Activated naive CD4-positive, alpha-beta T cell treated with anti-CD3 and anti-CD28 coated beads, Interleukin-2, amount 50 U/mL, for 24 hours (primary cell): ENCODE data around the gene MED23.

ENCODE experiments used
- H3K27ac Mint-ChIP-seq: one replicate; pipeline ENCODE4 v1.8.0; 2021; ENCODE audit warnings: mild to moderate bottlenecking, mixed read lengths
- H3K27me3 Mint-ChIP-seq: one replicate; pipeline ENCODE4 v1.8.0; 2021; ENCODE audit warnings: mixed read lengths
- H3K36me3 Mint-ChIP-seq: one replicate; pipeline ENCODE4 v1.8.0; 2021; ENCODE audit warnings: mixed read lengths
- H3K4me1 Mint-ChIP-seq: one replicate; pipeline ENCODE4 v1.8.0; 2021; ENCODE audit warnings: mixed read lengths
- H3K4me3 Mint-ChIP-seq: one replicate; pipeline ENCODE4 v1.8.0; 2021; ENCODE audit warnings: mild to moderate bottlenecking, mixed read lengths
- H3K9me3 Mint-ChIP-seq: one replicate; pipeline ENCODE4 v1.8.0; 2021; ENCODE audit warnings: mixed read lengths

The MED23 gene

DNA sequence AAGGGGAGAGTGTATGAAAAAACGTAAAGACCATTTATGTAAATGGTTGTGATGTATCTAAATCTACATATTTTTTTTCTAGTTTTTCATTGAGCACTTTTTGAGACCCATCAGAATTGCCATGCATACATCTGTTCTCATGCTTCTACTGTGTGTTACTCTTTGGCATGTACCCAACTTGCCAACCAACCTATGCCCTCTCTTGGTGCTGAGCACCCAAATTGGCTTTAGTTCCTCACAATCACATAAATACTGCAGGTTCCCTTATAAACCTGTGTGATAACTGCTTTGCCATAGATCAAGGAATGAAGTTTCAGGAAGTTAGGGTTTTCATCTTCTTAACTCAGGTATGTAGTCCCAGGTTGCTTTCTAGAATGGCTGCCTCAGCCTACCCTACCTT lies 16.9 kb upstream of the MED23 start:
- no peak overlapping the region for H3K27ac Mint-ChIP-seq
- H3K4me1 Mint-ChIP-seq, result peaks cover 3% of the 10 kb centered on the region

GRCh38 chr6:131643855-131644460 lies 15.9 kb upstream of the MED23 start:
- H3K27me3 Mint-ChIP-seq, result no peaks in the 10 kb centered on the region
- no peaks in the 10 kb centered on the region for H3K36me3 Mint-ChIP-seq
- no peak overlapping the region for H3K27ac Mint-ChIP-seq
- H3K4me3 Mint-ChIP-seq, result no peak overlapping the region
- no peaks in the 10 kb centered on the region for H3K4me1 Mint-ChIP-seq
- H3K9me3 Mint-ChIP-seq, result no peaks in the 10 kb centered on the region

More for the DNA sequence above, 16.9 kb upstream of the MED23 start:
- H3K27me3 Mint-ChIP-seq, result no peaks in the 10 kb centered on the region
- no peak overlapping the region for H3K4me3 Mint-ChIP-seq
- no peaks in the 10 kb centered on the region for H3K36me3 Mint-ChIP-seq
- H3K9me3 Mint-ChIP-seq, result no peaks in the 10 kb centered on the region

- Mint-ChIP-seq H3K36me3 (no peaks in the 10 kb centered on the region), H3K4me3 (no peak overlapping the region), H3K27me3 (no peaks in the 10 kb centered on the region), H3K27ac (no peak overlapping the region), H3K9me3 (no peaks in the 10 kb centered on the region), H3K4me1 (no peaks in the 10 kb centered on the region)
Measured at GRCh38 chr6:131642987-131643611, 15.1 kb upstream of the MED23 start.

DNA sequence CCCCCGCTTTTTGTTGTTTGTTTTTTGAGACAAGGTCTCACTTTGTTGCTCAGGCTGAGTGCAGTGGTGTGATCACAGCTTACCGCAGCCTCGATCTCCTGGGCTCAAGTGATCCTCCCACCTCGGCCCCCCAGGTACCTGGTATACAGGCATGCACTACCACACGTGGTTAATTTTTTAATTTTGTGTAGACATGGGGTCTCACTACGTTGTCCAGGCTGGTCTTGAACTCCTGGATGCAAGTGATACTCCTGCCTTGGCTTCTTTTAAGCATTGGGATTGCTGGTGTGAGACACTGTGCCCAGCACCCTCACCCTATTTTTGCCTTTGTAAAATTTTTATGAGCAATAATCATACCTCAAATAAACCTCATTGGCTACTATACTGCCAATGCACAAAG lies 14.5 kb upstream of the MED23 start:
- Mint-ChIP-seq H3K9me3 (no peaks in the 10 kb centered on the region), H3K27me3 (no peaks in the 10 kb centered on the region), H3K27ac (no peak overlapping the region), H3K4me3 (no peak overlapping the region), H3K4me1 (no peaks in the 10 kb centered on the region), H3K36me3 (no peaks in the 10 kb centered on the region)

DNA sequence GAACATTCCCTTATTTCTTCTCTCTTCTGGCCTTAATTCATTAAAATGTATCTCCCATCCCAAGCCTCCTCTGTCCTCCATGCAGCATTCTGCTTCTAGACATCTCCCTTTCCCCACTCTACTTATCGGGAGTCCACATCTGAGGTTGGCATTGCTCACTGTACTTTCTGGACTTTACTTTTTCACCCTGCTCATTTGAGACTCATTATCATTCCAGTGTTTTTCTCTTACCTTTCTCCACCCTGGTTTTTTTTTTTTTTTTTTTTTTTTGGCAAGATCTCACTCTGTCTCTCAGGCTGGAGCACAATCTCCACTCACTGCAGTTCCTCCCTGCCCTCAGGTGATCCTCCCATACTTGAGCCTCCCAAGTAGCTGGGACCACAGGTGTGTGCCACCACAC lies 13.5 kb upstream of the MED23 start:
- no peak overlapping the region for H3K4me3 Mint-ChIP-seq
- no peak overlapping the region for H3K27ac Mint-ChIP-seq
- no peaks in the 10 kb centered on the region for H3K36me3 Mint-ChIP-seq

DNA sequence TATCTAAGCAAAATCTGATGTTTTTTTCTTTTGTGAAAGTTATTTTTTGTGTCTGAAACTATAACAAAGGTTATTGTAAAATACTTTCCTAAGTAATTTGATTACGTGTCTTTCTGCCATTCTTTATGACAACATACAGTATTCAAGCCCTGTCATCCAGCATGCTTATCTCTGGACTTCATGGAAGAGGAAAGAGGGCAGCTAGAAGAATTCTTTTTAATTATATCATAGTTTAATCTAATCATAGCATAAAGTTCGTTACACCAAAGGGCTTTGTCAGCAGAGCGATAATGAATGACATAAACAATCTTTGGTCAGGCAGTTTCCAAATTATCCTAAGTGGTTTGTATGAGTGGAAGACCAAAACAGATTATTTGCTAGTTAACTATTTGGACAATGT lies 12.5 kb upstream of the MED23 start:
- Mint-ChIP-seq H3K9me3 (no peaks in the 10 kb centered on the region), H3K4me1 (no peaks in the 10 kb centered on the region), H3K36me3 (no peaks in the 10 kb centered on the region), H3K27ac (no peak overlapping the region), H3K27me3 (no peaks in the 10 kb centered on the region), H3K4me3 (no peak overlapping the region)

More for the DNA sequence above, 13.5 kb upstream of the MED23 start:
- no peaks in the 10 kb centered on the region for H3K4me1 Mint-ChIP-seq
- H3K27me3 Mint-ChIP-seq, result no peaks in the 10 kb centered on the region
- no peaks in the 10 kb centered on the region for H3K9me3 Mint-ChIP-seq

- Mint-ChIP-seq H3K4me1 (no peaks in the 10 kb centered on the region), H3K27ac (no peak overlapping the region), H3K4me3 (no peak overlapping the region), H3K36me3 (no peaks in the 10 kb centered on the region), H3K9me3 (no peaks in the 10 kb centered on the region), H3K27me3 (no peaks in the 10 kb centered on the region)
Measured at GRCh38 chr6:131640100-131640499, 12.1 kb upstream of the MED23 start.

GRCh38 chr6:131638013-131638412 lies 10.0 kb upstream of the MED23 start:
- no peaks in the 10 kb centered on the region for H3K4me1 Mint-ChIP-seq
- H3K27ac Mint-ChIP-seq, result no peak overlapping the region
- no peaks in the 10 kb centered on the region for H3K36me3 Mint-ChIP-seq
- H3K27me3 Mint-ChIP-seq, result no peaks in the 10 kb centered on the region
- H3K4me3 Mint-ChIP-seq, result no peak overlapping the region
- H3K9me3 Mint-ChIP-seq, result no peaks in the 10 kb centered on the region

DNA sequence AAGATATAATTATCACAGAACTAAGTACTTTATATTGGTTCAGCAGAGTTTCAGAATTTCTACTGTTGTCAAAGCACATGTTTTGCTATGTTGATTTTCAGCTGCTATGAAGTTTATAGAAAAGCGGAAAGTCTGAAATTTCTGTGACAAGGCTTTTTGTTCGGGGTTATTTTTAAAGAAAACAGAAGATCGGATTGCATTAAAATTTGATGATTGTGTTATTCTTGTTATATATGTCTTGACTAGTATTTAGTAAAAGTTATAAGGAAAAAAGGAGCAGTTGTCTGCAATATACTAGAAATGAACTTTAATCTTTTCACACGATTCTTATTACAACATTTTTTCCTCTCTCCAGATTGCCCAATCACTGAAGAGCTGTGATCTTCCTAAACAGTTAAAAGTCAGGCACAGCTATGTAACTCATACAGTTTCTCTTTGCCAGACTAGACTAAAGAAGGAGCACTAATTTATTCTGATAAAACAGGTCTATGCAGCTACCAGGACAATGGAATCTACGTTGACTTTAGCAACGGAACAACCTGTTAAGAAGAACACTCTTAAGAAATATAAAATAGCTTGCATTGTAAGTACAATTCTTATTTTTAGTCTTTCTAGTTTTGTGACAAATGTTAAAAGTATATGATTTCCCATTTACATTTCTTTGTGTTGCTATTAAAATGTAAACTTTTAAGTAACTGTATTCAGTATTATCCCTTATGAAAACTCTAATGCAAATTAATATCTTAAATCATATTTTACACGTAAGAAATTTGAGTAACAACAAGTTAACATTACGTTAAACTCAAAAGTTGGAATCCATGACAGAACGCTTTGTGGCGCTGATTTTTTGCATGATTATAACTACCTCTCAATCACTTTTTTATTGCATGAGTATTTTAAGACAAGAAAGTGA lies 9.1 kb upstream of the MED23 start, which contains the start of gene ENPP3:
TSS of gene ENPP3 (plus strand) at position 423 of the 913 bp plus-strand sequence. CDS start at position 506, 83 bp downstream.
- no peaks in the 10 kb centered on the region for H3K9me3 Mint-ChIP-seq
- no peaks in the 10 kb centered on the region for H3K4me1 Mint-ChIP-seq
- H3K27me3 Mint-ChIP-seq, result no peaks in the 10 kb centered on the region
- no peaks in the 10 kb centered on the region for H3K36me3 Mint-ChIP-seq
- no peak within 1 kb of the TSS for H3K27ac Mint-ChIP-seq
- H3K4me3 Mint-ChIP-seq, result no peak within 1 kb of the TSS

- H3K9me3 Mint-ChIP-seq, result no peaks in the 10 kb centered on the region
- H3K27me3 Mint-ChIP-seq, result no peaks in the 10 kb centered on the region
- H3K4me1 Mint-ChIP-seq, result no peaks in the 10 kb centered on the region
- no peaks in the 10 kb centered on the region for H3K36me3 Mint-ChIP-seq
- H3K4me3 Mint-ChIP-seq, result no peak overlapping the region
- no peak overlapping the region for H3K27ac Mint-ChIP-seq
Measured at GRCh38 chr6:131635384-131636340, 7.6 kb upstream of the MED23 start.

DNA sequence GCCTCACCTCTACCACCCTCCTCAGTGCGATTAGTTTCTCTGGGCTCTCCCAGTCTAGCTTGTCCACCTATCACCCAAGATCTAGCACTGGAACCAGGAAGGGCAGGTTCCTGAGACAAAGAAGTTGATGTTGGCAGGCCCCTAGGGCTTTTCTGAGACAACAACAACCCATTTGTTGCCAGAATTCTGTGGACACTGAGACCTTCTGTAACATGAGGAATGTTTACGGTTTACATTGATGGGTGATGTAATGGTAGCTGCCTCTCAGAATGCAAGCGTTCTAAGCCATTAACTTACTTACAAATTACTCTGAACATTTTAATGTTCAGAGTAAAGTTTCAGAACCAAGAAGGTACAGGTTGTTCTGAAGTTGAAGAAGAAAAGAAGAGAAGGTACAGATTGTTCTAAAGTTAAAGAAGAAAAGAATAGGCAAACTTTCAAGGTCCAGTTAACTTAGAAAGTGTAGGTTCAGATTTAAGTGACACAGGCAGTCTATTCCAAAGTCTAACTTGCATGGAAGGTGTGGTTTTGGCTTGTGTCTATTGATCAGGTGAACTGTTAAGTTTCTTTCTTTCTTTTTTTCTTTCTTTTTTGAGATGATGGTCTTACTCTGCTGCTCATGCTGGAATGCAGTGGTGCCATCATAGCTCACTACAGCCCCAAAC lies 3.7 kb upstream of the MED23 start:
- Mint-ChIP-seq H3K9me3 (no peaks in the 10 kb centered on the region), H3K4me3 (no peak overlapping the region), H3K36me3 (no peaks in the 10 kb centered on the region), H3K4me1 (peaks cover 32% of the 10 kb centered on the region), H3K27ac (no peak overlapping the region), H3K27me3 (no peaks in the 10 kb centered on the region)

DNA sequence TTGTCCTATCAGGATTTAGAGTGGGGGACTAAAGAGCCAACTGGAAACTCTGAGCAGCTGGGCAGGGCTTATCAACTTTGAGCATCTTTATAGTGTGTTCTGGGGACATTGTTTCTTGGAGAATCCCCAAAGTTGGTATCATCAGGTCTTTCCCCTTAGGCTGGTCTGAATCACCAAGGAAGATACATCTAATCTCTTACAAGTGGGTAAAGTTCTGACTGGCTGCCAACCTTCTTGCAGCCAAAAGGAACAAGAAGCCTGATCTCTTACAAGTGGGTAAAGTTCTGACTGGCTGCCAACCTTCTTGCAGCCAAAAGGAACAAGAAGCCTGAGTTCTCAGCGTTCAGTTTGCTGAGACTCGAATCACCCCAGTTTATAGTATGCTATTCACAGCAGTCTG lies 1.6 kb upstream of the MED23 start:
- Mint-ChIP-seq H3K4me3 (no peak overlapping the region), H3K9me3 (no peaks in the 10 kb centered on the region), H3K27ac (no peak overlapping the region), H3K4me1 (peaks cover 44% of the 10 kb centered on the region), H3K36me3 (peaks cover 4% of the 10 kb centered on the region), H3K27me3 (no peaks in the 10 kb centered on the region)

GRCh38 chr6:131628726-131629125 lies 684 bp upstream of the MED23 start:
- Mint-ChIP-seq H3K27me3 (no peaks in the 10 kb centered on the region), H3K36me3 (peaks cover 5% of the 10 kb centered on the region), H3K27ac (peak overlapping the region; percentile 83), H3K9me3 (no peaks in the 10 kb centered on the region), H3K4me3 (peak overlapping the region; percentile 100), H3K4me1 (peaks cover 44% of the 10 kb centered on the region)

- no peaks in the 10 kb centered on the region for H3K9me3 Mint-ChIP-seq
- H3K4me1 Mint-ChIP-seq, result peaks cover 13% of the 10 kb centered on the region
- no peaks in the 10 kb centered on the region for H3K27me3 Mint-ChIP-seq
- peaks cover 12% of the 10 kb centered on the region for H3K36me3 Mint-ChIP-seq
- H3K27ac Mint-ChIP-seq, result no peak overlapping the region
- no peak overlapping the region for H3K4me3 Mint-ChIP-seq
Measured at GRCh38 chr6:131615275-131615674, 12.8 kb downstream of the MED23 start.
